Glutamatergic neuron (in vitro differentiated cells): Measurements from ENCODE around the gene ZNF76. TPM values are rescaled to one million over a fixed set of nuclear protein-coding genes. Genes with fewer than 3 reads are reported as not detected.

Experiments
- DNase-seq: peaks from one replicate; pipeline ENCODE4 v3.0.0; 2022
- H3K27ac Mint-ChIP-seq: one replicate; pipeline ENCODE4 v1.8.0; 2020; ENCODE audit warnings: mild to moderate bottlenecking, mixed read lengths, inconsistent platforms; ENCODE audit not compliant: unreplicated experiment
- H3K27me3 Mint-ChIP-seq: one replicate; pipeline ENCODE4 v1.8.0; 2020; ENCODE audit warnings: mild to moderate bottlenecking, moderate library complexity, mixed read lengths, inconsistent platforms; ENCODE audit not compliant: unreplicated experiment
- H3K36me3 Mint-ChIP-seq: one replicate; pipeline ENCODE4 v1.8.0; 2020; ENCODE audit warnings: mild to moderate bottlenecking, mixed read lengths, inconsistent platforms; ENCODE audit not compliant: unreplicated experiment
- H3K4me1 Mint-ChIP-seq: one replicate; pipeline ENCODE4 v1.8.0; 2020; ENCODE audit warnings: mild to moderate bottlenecking, low read depth, mixed read lengths, inconsistent platforms; ENCODE audit not compliant: unreplicated experiment
- H3K4me3 Mint-ChIP-seq: one replicate; pipeline ENCODE4 v1.8.0; 2020; ENCODE audit warnings: mild to moderate bottlenecking, mixed read lengths, inconsistent platforms; ENCODE audit not compliant: unreplicated experiment
- H3K9me3 Mint-ChIP-seq: one replicate; pipeline ENCODE4 v1.8.0; 2020; ENCODE audit warnings: mild to moderate bottlenecking, moderate library complexity, mixed read lengths, inconsistent platforms; ENCODE audit not compliant: unreplicated experiment
- total RNA-seq: library from RNA; stranded (reverse); fragmentation: NEBNext Ultra II Directional; extraction: Animal tissue kit (Norgen Biotek cat#: 25700); gene quantifications from one replicate; pipeline ENCODE4 v1.2.1, GENCODE V29; 2021; ENCODE audit not compliant: unreplicated experiment
- TF ChIP-seq, protein P1 (sequence below): fragments of 200-600 bp; sonication (generic); IDR thresholded peaks from one replicate; pipeline ENCODE4 v1.5.0; 2021; ENCODE audit not compliant: partially characterized antibody, unreplicated experiment

ZNF76 gene
- total RNA-seq, 1 donor from 2014 or later, result 38.3 TPM

DNA sequence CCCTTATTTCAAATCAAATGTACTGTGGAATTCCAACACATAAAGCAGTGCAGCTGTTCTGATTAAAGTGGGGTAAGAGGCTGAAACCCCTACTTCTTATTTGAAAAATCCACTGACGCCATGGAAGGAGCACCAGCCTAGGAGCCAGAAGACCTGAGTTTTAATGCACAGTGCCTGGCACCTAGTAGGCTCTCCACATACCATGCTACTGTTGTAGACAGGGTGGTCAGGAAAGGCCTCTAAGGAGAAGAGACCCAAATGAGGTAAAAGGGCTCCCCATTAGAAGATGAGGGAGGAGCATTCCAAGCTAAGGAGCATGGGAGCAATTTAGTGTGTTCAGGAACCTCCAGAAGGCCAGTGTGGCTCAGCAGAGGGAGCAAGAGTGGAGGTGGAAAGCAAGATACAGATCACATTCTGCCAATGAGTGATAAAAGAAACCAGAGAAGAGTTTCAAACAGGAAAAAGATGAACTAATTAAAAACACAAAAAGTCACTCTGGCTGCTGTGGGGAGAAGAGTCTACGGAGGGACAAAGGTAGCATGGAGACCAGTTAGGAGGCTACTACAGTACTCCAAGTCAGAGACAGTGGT, 11.8 kb upstream of the ZNF76 start:
- Mint-ChIP-seq H3K9me3 (peaks cover 7% of the 10 kb centered on the region), H3K27ac (no peak overlapping the region), H3K4me1 (peaks cover 8% of the 10 kb centered on the region), H3K27me3 (no peaks in the 10 kb centered on the region), H3K4me3 (no peak overlapping the region), H3K36me3 (peaks cover 6% of the 10 kb centered on the region)
- TF ChIP-seq, protein P1, sequence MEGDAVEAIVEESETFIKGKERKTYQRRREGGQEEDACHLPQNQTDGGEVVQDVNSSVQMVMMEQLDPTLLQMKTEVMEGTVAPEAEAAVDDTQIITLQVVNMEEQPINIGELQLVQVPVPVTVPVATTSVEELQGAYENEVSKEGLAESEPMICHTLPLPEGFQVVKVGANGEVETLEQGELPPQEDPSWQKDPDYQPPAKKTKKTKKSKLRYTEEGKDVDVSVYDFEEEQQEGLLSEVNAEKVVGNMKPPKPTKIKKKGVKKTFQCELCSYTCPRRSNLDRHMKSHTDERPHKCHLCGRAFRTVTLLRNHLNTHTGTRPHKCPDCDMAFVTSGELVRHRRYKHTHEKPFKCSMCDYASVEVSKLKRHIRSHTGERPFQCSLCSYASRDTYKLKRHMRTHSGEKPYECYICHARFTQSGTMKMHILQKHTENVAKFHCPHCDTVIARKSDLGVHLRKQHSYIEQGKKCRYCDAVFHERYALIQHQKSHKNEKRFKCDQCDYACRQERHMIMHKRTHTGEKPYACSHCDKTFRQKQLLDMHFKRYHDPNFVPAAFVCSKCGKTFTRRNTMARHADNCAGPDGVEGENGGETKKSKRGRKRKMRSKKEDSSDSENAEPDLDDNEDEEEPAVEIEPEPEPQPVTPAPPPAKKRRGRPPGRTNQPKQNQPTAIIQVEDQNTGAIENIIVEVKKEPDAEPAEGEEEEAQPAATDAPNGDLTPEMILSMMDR, result no peak
- DNase-seq, result no peak

DNA sequence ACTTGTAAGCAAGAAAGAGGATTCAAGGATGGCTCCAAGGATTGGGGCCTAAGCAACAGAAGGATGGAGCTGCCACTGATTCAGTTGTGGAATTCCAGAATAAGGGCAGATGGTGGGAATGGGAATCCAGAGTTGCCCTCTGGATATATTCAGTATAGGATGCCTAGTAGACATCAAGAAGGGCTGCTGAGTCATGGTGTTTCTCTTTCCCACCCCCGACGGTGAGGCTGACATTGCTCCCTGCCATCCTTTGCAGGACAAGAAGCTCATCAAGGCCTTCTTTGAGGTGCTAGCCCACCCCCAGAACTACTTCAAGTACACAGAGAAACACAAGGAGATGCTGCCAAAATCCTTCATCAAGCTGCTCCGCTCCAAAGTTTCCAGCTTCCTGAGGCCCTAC, 11.2 kb upstream of the ZNF76 start:
- peaks cover 6% of the 10 kb centered on the region for H3K36me3 Mint-ChIP-seq
- peaks cover 8% of the 10 kb centered on the region for H3K4me1 Mint-ChIP-seq
- H3K27me3 Mint-ChIP-seq, result no peaks in the 10 kb centered on the region
- no peak for DNase-seq
- no peak overlapping the region for H3K27ac Mint-ChIP-seq
- TF ChIP-seq, protein P1, result no peak
- no peak overlapping the region for H3K4me3 Mint-ChIP-seq
- H3K9me3 Mint-ChIP-seq, result peaks cover 7% of the 10 kb centered on the region

DNA sequence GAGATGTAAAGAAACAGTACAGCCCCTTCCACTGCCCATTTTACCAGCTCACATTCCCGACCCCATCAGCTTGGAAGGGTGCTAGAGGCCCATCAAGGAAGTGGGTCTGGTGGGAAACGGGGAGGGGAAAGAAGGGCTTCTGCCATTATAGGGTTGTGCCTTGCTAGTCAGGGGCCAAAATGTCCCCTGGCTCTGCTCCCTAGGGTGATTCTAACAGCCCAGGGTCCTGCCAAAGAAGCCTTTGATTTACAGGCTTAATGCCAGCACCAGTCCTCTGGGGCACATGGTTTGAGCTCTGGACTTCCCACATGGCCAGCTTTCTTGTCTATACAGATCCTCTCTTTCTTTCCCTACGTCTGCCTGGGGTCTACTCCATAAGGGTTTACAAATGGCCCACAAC, 10.6 kb upstream of the ZNF76 start:
- TF ChIP-seq, protein P1, result no peak
- Mint-ChIP-seq H3K4me1 (peaks cover 8% of the 10 kb centered on the region), H3K27me3 (no peaks in the 10 kb centered on the region), H3K36me3 (peaks cover 6% of the 10 kb centered on the region), H3K9me3 (peaks cover 7% of the 10 kb centered on the region), H3K4me3 (no peak overlapping the region), H3K27ac (no peak overlapping the region)
- no peak for DNase-seq

DNA sequence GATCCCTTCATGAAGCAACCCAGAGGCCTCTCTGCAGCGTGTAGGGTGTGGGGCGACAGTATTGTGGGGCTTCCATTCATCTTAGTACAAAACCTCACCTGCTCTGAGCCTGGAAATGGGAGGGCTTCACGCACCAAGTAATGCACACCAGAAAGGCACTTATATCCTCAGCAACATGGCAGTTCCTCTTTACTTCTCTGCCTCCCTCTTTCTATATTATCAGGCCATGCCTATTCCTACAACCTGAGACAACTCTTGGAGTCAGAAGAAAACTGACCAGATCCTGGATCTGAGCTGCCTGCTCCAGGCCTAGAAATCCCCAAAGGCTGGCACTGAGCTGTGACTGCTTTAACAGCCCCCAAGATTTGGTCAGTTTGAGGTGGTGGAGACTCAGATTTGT, 7.6 kb upstream of the ZNF76 start:
- Mint-ChIP-seq H3K27ac (no peak overlapping the region), H3K4me1 (peaks cover 8% of the 10 kb centered on the region), H3K4me3 (no peak overlapping the region), H3K36me3 (no peaks in the 10 kb centered on the region), H3K27me3 (no peaks in the 10 kb centered on the region), H3K9me3 (peaks cover 2% of the 10 kb centered on the region)
- DNase-seq, result no peak
- TF ChIP-seq, protein P1, result no peak

DNA sequence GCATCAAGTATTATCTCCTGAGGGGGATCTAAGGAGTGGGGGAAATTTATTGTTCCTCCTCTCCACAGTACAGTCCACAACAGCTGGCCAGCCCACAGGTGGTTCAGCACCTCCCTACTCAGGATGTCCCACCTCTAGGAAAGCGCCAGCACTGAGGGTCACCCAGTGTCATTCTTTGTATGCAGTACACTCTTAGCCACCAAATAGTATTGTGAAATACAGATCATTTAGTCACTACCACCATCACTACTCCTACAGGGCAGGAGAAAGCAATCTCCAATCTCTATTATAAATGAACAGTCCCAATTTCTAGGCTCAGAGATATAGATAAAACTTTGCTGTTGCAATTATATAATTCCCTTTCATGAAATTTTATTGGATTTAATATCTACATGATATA, 6.3 kb upstream of the ZNF76 start:
- no peak overlapping the region for H3K4me3 Mint-ChIP-seq
- H3K27ac Mint-ChIP-seq, result no peak overlapping the region

More for the DNA sequence above, 6.3 kb upstream of the ZNF76 start:
- Mint-ChIP-seq H3K36me3 (no peaks in the 10 kb centered on the region), H3K4me1 (peaks cover 8% of the 10 kb centered on the region), H3K27me3 (no peaks in the 10 kb centered on the region), H3K9me3 (peaks cover 3% of the 10 kb centered on the region)
- DNase-seq, result no peak
- TF ChIP-seq, protein P1, result no peak
